NCI-H446 treated with DMSO at 0.1 percent for 48 hours (cell line): ENCODE data around the gene TMEM214.

Experiments
- DNase-seq: peaks from one replicate; lab custom pipeline; 2025; lab: John Stamatoyannopoulos, UW

The TMEM214 gene

DNA sequence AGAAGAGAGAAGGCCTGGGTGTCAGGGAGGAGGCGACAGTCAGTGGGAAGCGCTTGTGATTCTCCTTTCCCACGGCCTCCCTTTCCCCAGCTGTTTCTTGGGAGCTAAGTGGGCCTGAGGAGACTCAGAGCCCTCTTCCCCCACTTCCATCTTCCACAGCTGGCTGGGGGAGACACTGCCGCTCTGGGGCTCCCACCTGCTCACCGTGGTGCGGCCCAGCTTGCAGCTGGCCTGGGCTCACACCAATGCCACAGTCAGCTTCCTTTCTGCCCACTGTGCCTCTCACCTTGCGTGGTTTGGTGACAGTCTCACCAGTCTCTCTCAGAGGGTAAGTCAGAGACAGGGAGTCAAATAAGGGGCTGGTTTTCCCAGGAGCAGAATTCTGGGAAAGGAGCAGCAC lies 7.1 kb downstream of the TMEM214 start:
- no peak for DNase-seq

DNA sequence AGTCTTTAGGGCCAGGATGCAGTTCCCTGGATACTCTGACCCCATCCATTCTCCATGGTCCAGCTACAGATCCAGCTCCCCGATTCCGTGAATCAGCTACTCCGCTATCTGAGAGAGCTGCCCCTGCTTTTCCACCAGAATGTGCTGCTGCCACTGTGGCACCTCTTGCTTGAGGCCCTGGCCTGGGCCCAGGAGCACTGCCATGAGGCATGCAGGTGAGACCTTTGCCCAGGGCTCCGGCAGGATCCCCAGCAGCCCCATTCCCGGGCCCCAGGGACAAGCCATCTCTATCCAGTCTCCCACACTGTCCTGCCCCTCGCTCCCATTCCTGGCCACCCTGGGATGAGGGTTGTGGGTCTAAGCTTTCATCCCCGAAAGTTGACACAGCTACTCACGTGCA lies 7.5 kb downstream of the TMEM214 start:
- no peak for DNase-seq

DNA sequence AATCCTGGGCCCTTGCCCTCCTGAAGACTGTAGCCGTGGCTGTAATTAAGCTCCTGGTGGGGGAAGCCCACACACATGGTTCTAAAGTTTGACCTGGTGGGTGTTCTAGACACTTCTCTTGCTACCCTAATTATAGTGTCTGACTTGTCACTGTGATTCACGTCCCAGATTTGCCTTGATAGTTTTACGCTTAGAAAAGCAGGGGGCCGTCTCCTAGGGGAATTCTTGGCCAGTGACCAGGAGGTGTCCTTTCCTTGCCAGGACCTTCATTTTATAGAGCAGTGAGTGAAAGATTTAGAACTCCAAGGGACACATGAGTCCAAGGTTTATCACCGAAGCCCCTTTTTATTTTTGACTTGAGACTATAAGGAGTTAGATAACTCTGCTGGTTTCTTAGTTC lies 9.0 kb downstream of the TMEM214 start:
- DNase-seq = no peak

DNA sequence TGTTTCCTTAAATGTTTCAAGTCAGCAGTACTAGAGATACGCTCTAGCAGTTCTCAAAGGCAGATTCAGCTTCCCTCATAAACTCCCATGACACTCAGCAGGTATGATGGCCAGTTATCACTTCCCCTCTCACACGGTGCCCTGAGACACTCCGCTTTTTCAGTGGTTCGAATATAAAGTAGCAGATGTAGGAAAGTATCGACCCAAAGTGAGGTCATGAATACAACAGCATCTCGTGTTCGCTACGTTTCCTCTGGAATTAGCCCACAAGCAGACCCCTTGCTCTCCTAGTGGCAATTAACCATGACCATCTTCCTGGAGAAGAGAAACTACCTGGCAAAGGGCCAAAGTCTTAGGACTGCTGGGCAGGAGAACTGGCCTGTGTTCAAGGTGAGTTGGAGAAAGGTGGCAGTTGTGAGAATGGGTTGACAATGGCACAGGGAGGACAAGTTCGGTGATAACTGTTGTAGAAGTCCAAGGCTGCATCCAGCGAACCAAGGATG lies 9.4 kb downstream of the TMEM214 start:
- no peak for DNase-seq

DNA sequence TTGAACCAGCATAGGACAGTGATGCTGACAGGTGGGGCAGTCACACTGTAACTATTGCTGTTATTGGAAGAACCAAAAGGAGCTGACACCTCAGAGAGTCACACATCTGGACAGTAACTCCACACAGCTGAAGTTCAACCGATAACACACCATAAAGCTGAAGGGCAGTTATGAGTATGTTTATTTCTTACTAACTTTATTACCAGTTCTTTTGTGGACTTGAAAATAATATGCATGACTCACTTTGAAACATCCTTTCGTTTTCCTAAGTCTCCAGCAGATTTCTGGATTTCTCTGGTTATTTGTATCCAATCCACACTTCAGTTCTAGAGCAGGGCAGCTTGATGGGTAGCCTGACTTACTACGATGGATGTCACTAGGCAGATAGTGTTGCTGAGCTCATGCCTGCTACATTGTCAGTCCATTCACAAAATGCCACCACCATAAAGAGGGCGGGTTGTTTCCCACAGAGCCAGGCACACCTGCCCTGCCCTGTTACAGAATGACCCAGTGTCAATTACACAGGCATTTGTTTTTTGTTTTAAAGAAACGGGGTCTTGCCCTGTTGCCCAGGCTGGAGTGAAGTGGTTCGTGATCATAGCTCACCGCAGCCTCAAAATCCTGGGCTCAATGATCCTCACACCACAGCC lies 10.3 kb downstream of the TMEM214 start:
- DNase-seq = no peak

DNA sequence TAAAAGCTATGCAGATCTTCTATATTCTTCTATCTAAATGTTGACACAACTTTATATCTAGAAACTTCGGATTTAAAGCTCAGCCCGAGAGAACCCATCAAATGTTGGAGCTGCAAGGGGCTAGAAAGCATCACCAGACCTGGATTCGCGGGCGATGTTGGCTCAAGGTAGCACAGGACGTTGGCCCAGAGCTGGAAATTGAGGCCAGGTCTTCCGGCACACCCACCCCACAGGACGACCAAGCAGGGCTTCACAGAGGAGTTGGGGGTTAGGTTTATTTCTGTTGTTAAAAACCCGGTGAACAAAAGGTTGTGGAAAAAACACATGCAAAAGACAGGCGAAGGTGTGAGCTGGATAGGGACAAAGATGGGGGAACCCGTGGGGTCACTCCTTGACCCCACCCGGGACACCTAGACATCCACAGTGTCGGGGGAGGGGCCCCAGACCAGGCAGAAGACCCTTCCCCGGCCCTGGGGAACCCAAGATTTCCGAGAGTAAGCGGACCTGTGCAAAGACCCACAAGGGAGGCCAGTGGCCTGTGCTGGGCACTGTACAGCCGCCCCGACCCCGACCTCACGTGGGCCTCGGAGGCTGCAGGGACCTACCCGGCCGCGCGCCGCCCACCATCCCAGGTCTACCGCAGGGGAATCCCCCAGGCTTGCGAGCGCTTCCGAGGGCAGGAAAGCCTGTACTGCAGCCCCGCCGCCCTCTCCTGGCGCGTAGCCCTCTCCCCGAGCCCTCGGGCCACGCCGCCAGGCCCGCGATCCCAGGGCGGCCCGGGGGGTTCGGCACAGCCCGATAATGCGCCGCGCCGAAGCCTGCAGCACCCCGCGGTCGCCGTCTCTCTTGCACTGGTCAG lies 16.9 kb downstream of the TMEM214 start:
- DNase-seq = no peak

DNA sequence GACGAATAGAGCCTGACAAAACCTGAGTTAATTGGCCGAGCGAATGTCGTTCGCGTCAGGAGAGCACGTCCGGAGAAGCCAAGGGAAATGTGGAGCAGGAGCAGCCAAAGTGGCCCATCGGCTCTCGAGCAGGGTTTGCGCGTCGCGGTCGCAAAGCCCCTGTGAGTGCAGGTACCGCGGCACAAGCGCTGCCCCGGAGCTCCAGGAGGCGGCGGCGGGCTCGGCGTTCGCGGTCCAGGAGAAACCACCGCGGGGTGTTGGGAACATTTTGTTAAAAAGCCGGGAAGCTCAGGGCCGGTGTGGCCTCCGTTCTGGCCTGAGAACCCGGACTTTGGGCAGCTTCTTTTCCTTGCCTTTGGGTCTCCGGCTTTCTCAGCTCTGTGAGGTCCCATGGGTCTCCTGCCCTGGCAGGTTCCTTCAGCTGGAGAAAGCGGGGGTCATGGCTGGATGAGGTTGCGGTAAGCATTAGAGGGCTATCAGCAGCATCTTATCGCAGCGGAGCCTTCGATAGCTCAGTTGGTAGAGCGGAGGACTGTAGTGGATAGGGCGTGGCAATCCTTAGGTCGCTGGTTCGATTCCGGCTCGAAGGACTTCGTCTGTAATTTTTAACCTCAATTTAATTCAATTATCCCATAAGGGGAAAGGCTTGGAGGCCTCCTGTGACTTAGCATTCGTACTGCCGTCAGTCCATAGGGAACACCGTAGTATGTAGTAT lies 17.7 kb downstream of the TMEM214 start:
- DNase-seq = peak; percentile 94

DNA sequence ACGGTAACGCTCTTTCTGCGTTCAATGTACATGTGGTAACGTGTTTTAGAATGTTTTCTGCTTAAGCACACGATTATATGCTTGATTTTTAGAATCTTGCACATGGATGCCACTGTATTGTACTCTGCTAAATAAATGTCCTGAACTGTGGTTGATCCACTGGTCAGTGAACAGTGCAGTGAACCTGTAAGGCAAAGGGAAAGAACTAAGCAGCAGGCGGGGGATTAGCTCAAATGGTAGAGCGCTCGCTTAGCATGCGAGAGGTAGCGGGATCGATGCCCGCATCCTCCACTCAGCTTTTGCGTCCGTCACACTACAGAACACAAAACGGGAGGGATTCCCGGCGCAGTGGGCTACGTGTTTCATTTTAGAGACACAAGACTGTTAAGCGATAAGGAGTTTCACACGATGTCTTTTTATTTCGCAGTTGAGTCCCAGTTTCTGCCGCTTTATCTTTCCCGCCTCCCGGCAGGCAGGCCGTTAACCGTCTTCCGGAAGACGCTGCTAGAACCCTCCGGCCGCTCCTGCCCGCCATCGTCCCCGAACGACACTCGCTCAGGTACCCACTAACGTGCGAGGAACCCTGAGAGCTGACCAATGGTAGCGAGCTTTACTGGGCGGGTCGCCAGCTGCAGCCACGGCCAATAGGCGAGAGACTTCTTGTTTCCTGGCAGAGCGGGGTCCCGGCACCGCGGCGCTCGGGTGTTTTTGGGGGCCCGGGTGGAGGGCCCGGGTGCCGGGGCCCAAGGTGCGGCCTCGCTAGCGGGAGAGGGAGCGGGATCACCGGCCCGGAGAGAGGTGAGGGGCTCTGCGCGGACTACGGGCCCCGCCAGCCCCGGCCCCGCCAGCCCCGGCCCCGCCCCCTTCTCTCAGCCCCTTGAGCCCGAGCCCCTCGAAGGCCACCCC lies 18.5 kb downstream of the TMEM214 start, which contains the start of gene AGBL5:
Gene AGBL5 (plus strand): TSS at position 673 of the 906 bp plus-strand sequence. CDS start 1,291 bp downstream, outside the sequence.
- peak; percentile 88 for DNase-seq

DNA sequence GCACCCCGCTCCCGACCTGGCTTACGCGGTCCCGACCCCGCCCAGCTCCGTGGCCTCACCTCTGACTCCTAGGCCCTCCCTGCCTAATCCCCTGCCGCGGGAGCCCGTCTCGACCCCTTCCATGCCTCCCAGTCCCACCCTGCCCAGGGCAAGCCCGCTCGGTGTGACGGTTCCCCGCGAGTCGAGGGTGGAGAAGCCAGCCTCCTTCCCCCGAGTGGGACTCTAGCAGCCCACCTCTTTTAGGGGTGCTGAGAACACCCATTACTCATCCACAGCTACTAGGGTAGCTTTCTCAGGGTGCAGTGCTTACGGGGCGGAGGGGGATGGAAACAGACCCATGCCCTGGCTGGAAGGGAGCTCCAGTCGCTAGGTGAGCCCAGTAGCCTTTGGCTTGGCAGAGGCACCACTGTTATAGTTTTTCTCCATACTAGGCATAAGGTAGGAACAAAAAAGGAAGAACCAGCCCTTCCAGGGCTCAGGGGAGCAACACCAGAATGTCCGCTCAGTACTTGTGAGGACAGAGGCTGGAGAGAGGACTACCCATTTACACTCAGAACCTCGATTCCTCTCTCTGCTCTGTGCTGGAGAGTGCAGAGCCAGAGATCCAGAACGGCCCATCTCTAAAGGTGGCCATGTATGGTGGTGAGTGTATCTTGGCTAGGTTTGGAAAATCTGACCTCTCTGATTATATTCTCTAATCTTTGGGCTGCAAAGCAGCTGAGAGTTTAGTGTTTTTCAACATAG lies 19.3 kb downstream of the TMEM214 start:
- no peak for DNase-seq

DNA sequence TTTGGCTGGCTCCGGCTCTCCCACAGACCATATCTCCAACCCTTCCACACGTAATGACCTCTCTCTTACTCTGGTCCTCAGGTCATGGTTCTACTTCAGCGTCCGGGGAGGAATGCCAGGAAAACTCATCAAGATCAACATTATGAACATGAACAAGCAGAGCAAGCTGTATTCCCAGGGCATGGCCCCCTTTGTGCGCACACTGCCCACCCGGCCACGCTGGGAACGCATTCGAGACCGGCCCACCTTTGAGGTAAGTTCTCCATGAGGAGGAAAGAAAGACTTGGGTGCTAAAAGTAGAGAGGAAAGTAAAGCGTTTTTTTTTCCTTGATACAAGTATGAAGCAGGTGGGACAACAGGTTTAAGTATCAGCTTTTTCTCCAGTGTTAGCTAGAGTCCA lies 20.6 kb downstream of the TMEM214 start:
- no peak for DNase-seq

DNA sequence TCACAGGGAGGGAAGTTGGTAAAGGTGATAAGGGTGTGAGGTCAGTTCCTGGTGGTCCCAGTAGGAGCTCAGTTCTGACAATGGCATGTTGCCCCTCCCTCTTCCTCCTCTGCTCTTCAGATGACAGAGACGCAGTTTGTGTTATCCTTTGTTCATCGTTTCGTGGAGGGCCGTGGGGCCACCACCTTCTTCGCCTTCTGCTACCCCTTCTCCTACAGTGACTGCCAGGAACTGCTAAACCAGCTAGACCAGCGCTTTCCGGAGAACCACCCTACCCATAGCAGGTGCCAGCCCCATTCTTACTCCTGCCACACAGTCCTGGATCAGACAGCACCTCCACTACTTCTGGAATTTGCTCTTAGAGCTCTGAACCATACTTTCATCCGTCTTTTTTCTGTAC lies 21.0 kb downstream of the TMEM214 start:
- DNase-seq = no peak

DNA sequence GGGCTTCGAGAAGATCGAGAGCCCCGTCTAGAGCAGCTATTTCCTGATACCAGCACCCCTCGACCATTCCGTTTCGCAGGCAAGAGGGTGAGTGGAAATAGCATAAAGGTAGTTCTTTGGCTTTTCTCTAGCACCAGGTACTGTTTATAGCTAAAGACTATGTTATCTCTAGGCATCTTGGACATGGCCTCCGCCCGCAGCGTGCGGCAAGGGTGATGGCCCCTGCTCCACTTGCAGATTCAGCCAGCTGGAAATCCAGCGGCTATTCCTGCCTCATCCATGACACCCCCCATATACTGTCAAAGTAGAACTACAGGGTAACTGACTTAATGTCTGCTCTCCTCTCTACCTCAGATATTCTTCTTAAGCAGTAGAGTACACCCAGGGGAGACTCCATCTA lies 22.0 kb downstream of the TMEM214 start:
- DNase-seq = no peak

DNA sequence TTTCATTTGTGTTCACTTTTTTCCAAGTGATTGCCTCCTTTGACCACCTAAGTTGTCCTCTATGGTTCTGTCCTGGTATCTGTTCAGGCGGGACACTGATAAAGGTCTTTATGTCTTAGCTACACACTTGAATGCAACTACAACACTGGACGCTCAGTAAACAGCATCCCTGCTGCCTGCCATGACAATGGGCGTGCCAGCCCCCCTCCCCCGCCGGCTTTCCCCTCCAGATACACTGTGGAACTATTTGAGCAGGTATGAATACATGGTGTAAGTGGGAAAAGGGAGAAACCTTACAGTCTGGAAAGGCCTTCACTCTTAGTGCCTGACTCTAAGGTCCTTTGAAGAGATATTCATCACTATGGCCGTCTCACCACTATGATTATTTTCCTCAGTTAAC lies 24.4 kb downstream of the TMEM214 start:
- no peak for DNase-seq

DNA sequence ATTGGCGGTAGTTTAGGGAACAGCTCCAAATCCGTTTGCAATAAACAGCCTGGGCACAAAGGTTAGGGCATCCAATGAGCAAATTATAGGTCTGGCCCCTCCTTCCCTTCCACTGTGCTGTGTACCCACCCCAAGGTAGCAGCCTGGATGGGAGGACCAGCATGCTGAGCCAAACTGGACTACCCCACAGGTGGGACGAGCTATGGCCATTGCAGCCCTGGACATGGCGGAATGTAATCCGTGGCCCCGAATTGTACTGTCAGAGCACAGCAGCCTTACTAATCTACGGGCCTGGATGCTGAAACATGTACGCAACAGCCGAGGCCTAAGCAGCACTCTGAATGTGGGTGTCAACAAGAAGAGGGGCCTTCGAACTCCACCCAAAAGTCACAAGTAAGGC lies 25.4 kb downstream of the TMEM214 start:
- DNase-seq = no peak

DNA sequence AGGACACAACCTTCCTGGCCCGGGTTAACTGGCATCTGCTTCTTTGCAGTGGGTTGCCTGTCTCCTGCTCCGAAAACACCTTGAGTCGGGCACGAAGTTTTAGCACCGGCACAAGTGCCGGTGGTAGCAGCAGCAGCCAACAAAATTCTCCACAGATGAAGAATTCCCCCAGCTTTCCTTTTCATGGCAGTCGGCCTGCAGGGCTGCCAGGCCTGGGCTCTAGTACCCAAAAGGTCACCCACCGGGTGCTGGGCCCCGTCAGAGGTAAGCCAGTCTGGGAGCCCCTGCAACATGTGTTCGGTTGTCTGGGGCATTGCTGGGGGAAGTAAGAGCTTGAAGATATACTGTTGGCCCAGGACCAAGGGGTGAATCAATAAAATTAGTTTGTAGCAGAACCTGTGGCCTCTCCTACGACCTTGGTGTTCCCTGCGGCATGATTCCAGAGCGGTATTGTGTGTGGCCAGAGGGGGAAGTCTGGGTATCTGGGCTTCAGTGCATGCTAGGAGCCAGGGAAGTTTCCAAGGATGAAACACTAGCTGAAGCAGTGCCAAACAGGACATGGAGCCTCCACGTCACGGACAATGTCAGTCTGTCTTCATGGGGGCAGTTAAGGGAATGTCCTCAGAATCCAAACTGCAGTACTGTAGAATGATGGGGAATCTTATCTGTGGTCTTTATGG lies 26.5 kb downstream of the TMEM214 start:
- no peak for DNase-seq

DNA sequence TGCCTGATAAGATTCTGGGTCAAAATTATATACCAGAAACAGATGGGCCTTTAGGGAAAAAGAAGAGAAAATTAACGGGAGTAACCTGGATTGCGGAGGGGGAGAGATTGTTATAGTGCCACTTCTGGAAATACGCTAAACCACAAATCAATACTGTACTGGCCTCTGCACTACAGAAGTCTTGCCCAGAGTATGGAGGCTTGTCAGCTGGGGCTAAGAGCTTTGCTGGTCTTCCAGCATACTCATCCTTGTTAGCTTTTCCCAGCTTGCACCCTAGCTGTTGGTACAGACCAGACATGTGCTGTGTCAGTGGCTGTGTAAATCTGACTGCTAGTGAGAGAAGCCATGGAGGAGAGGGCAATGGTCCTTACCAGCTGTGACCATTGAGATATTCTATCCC lies 27.6 kb downstream of the TMEM214 start:
- DNase-seq = no peak

DNA sequence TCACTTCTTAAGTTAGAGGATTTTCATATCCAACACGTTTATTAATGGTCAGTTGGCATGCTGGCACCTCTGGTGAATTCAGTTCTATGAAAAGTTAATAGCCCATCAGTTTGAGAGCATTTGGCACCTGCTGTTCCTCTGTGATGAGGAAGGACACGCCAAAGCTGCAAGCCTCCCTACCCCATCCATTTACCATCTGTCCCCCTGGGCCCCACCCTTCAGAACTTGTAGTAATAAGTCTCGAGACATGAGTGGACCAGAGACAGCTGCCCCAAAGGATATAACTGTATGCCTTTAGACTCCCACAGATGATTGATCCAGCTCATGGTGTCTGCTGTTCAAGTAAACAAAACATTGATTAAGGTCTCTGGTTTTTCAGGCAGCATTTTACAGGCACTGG lies 32.4 kb downstream of the TMEM214 start:
- DNase-seq = no peak

DNA sequence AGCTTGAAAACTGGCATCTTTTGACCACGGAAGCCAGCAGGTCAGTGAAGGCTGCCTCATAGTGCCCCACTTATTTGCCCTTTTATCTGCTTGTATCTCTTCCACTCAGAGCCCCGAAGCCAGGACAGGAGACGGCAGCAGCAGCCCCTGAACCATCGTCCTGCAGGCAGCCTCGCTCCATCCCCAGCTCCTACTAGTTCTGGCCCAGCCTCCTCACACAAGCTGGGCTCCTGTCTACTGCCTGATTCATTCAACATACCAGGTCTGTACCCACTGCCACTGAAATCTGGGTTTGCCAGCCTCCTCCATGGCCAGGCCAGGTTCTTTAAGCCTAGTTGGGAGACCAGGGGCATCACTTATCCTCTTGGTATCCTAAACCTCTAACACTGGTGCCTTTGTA lies 34.6 kb downstream of the TMEM214 start:
- DNase-seq = no peak

DNA sequence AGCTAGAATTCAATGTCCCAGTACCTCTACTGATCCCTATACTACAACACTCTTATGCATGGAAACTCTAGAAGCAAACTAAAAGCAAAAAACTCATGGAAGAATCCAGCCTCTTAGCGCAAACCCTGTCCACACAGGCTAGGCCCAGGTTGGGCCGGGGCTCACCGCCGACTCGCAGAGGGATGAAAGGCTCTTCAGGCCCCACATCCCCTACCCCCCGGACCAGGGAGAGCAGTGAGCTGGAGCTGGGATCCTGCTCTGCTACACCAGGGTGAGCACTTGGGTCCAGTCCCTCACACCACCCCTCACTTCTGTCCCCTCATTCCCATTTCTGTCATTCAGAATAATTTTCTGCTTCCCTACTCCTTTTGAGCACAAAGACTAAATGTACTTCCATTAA lies 36.7 kb downstream of the TMEM214 start:
- no peak for DNase-seq

DNA sequence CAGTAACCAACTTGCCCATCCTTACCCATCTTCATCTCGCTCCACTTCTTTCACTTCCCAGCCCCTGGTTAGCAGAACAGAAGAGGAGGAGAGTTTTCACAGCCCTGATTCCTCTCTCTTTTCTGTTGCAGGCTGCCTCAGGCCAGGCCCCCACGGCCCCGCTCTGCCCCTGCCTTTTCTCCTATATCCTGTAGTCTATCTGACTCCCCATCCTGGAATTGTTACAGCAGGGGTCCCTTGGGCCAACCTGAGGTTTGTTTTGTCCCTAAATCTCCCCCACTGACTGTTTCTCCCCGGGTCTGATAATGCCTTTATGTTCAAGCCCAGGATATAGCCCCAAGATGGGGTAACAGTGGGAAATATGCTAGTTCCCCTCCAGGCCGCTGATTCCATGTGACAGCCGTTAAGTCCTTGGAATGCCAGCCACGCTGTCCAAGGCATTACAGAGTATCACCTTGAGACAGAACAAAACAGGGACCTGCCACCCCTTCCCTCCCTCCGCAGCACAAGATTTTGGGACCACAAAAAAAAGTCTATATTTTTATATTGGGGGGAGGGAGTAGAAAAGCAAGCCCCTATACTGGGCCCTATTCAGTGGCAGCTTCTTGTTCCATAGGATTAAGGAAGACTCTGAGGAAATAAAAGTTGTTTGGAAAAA lies 37.3 kb downstream of the TMEM214 start:
- no peak for DNase-seq
